ENCODE results near the gene CBLB.

GRCh38 chr3:105764378-105765307 is 104.2 kb downstream of the CBLB start:
- no peak for TF ChIP-seq POLR2A (IDR thresholded peaks at IDR 0.05; ENCODE audit: low read length)
- no peak for TF ChIP-seq USF2 (IDR thresholded peaks at IDR 0.05)
- TF ChIP-seq CTCF (IDR thresholded peaks at IDR 0.05): no peak
- no peak for TF ChIP-seq RNF2 (IDR thresholded peaks at IDR 0.05; ENCODE audit: borderline replicate concordance, low read depth)
- no peak for TF ChIP-seq CHD2 (IDR thresholded peaks at IDR 0.05; ENCODE audit: low read length, partially characterized antibody)

Data from A549 (cell line).